Measurements from ENCODE around the gene TET1. TPM values are rescaled to one million over a fixed set of nuclear protein-coding genes. Genes with fewer than 3 reads are reported as not detected.

The TET1 gene
- total and polyA plus RNA-seq, 2 of the 13 experiments (the other 11 are each of a cell fraction or from before 2014, with no cell fraction given), result 6.9 to 7.3 TPM

DNA sequence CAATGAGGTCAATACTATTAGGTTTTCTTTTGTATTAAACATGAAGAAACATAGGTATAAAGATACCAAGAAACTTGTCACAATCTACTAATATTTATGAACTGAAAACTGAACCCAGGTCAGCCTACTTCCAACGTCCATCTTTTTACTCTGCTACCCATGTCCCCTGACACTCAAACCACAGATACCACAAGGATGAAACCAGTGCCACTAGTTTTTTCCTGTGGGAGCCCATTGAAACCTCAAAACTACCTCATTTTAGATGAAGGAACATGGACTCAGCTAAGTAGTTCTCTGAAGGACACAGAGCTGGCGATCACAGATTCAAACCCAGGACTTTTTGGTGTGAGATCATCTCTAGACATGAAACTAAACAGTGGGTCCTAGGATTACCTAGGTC lies 6.8 kb downstream of the TET1 start:
- no peak for DNase-seq (ENCODE audit: low spot score)
- H2AFZ ChIP-seq (ENCODE audit: low read length), result no peak overlapping the region
- H3K9ac ChIP-seq (ENCODE audit: insufficient read depth, low read depth, low read length), result no peak overlapping the region
- ATAC-seq, result no peak
- peaks cover 69% of the 10 kb centered on the region for H3K79me2 ChIP-seq (ENCODE audit: insufficient read depth, low read length)
- H3K4me2 ChIP-seq (ENCODE audit: low read depth, low read length), result no peak overlapping the region
- H4K20me1 ChIP-seq (ENCODE audit: insufficient read depth, low read length), result peaks cover 11% of the 10 kb centered on the region
- no peaks in the 10 kb centered on the region for H3K27me3 ChIP-seq (ENCODE audit: control insufficient read depth in 1 of 2, insufficient read depth in 2 of 2, low read length in 2 of 2)
- no peaks in the 10 kb centered on the region for H3K9me3 ChIP-seq (ENCODE audit: low read length)
- POLR2A ChIA-PET, result no interaction called here
- intact Hi-C loops (cut with micrococcal nuclease; ENCODE audit: unreplicated experiment), result no loop called here
- in situ Hi-C loops (cut with HindIII; ENCODE audit: extremely low pct_ligation_motif_present, low pct_unique_long_range_greater_than_20kb), result no loop called here
- BruUV-seq (replicated peaks), result no TSS peak
- peaks cover 0 to 2% of the 10 kb centered on the region in 2 experiments; a peak in 2 of 5 replicates for H3K36me3 ChIP-seq (replicated peaks in 1 of 2; ENCODE audit: control insufficient read depth in 1 of 2, insufficient read depth in 2 of 2, low read length in 2 of 2)
- 91% methylated on average over 2 of the region's 2 CpGs for WGBS (ENCODE audit: low lambda C conversion rate)
- no peak overlapping the region for H3K4me3 ChIP-seq (replicated peaks in 1 of 3; ENCODE audit: insufficient read depth in 1 of 3, low read depth in 2 of 3, low read length in 3 of 3)
- peaks cover 40% of the 10 kb centered on the region for H3K4me1 ChIP-seq (ENCODE audit: insufficient read depth, low read length)
- CTCF ChIA-PET (ENCODE audit: low intra/inter-chr PET ratio, low total read pairs), result no interaction called here
- TF ChIP-seq ZNF616 (CRISPR knock-in tag; IDR thresholded peaks at IDR 0.05; ENCODE audit: low read depth) (no peak), GPN1 (CRISPR knock-in tag; IDR thresholded peaks at IDR 0.05; ENCODE audit: borderline replicate concordance) (no peak), HNF4G (IDR thresholded peaks at IDR 0.05; ENCODE audit: borderline replicate concordance, low read depth, low read length) (no peak), HNF4G (CRISPR knock-in tag; IDR thresholded peaks at IDR 0.05; ENCODE audit: borderline replicate concordance, low read depth) (no peak), ZNF543 (CRISPR knock-in tag; IDR thresholded peaks at IDR 0.05) (no peak), MTA3 (CRISPR knock-in tag; IDR thresholded peaks at IDR 0.05) (no peak), SKI (IDR thresholded peaks at IDR 0.05; ENCODE audit: partially characterized antibody) (no peak)
- TF ChIP-seq, protein P1, sequence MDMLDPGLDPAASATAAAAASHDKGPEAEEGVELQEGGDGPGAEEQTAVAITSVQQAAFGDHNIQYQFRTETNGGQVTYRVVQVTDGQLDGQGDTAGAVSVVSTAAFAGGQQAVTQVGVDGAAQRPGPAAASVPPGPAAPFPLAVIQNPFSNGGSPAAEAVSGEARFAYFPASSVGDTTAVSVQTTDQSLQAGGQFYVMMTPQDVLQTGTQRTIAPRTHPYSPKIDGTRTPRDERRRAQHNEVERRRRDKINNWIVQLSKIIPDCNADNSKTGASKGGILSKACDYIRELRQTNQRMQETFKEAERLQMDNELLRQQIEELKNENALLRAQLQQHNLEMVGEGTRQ (IDR thresholded peaks at IDR 0.05; ENCODE audit: low read depth, low read length), result no peak
- TF ChIP-seq, protein P1 (CRISPR knock-in tag; IDR thresholded peaks at IDR 0.05; ENCODE audit: borderline replicate concordance), result no peak
- TF ChIP-seq, protein P2, sequence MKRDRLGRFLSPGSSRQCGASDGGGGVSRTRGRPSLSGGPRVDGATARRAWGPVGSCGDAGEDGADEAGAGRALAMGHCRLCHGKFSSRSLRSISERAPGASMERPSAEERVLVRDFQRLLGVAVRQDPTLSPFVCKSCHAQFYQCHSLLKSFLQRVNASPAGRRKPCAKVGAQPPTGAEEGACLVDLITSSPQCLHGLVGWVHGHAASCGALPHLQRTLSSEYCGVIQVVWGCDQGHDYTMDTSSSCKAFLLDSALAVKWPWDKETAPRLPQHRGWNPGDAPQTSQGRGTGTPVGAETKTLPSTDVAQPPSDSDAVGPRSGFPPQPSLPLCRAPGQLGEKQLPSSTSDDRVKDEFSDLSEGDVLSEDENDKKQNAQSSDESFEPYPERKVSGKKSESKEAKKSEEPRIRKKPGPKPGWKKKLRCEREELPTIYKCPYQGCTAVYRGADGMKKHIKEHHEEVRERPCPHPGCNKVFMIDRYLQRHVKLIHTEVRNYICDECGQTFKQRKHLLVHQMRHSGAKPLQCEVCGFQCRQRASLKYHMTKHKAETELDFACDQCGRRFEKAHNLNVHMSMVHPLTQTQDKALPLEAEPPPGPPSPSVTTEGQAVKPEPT (CRISPR knock-in tag; IDR thresholded peaks at IDR 0.05; ENCODE audit: low read depth), result no peak
- TF ChIP-seq, protein P3, sequence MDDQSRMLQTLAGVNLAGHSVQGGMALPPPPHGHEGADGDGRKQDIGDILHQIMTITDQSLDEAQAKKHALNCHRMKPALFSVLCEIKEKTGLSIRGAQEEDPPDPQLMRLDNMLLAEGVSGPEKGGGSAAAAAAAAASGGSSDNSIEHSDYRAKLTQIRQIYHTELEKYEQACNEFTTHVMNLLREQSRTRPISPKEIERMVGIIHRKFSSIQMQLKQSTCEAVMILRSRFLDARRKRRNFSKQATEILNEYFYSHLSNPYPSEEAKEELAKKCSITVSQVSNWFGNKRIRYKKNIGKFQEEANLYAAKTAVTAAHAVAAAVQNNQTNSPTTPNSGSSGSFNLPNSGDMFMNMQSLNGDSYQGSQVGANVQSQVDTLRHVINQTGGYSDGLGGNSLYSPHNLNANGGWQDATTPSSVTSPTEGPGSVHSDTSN (CRISPR knock-in tag; IDR thresholded peaks at IDR 0.05; ENCODE audit: borderline replicate concordance), result no peak
- TF ChIP-seq, protein P4, sequence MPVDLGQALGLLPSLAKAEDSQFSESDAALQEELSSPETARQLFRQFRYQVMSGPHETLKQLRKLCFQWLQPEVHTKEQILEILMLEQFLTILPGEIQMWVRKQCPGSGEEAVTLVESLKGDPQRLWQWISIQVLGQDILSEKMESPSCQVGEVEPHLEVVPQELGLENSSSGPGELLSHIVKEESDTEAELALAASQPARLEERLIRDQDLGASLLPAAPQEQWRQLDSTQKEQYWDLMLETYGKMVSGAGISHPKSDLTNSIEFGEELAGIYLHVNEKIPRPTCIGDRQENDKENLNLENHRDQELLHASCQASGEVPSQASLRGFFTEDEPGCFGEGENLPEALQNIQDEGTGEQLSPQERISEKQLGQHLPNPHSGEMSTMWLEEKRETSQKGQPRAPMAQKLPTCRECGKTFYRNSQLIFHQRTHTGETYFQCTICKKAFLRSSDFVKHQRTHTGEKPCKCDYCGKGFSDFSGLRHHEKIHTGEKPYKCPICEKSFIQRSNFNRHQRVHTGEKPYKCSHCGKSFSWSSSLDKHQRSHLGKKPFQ (CRISPR knock-in tag; IDR thresholded peaks at IDR 0.05; ENCODE audit: insufficient replicate concordance), result no peak
- no peak overlapping the region for H3K27ac ChIP-seq (ENCODE audit: extremely low read length, insufficient read depth, low read length)
- FAIRE-seq, result no peak

Measured in HepG2 (cell line).